Activated naive CD8-positive, alpha-beta T cell treated with anti-CD3 and anti-CD28 coated beads, Interleukin-2, amount 50 U/mL, for 16 hours (primary cell): Measurements from ENCODE around the gene C9orf85.
"Not testable (repeated sequence)": the region's sequence is repeated elsewhere in the genome, so short reads cannot be mapped to it uniquely, and the experiment has no call there.

ENCODE experiments used
- DNase-seq: peaks from one replicate; pipeline ENCODE4 v3.0.0-alpha.2; 2020; ENCODE audit warnings: low read depth, low spot score

The C9orf85 gene

GRCh38 chr9:71941998-71942567 lies 30.6 kb downstream of the C9orf85 start:
- DNase-seq, result no peak

- DNase-seq, result no peak
These were observed 33.4 kb downstream of the C9orf85 start for GRCh38 chr9:71944754-71945375.

GRCh38 chr9:71954652-71955051 lies 43.2 kb downstream of the C9orf85 start:
- DNase-seq, result not testable (repeated sequence)

- no peak for DNase-seq
These were observed 44.0 kb downstream of the C9orf85 start for GRCh38 chr9:71955300-71955915.

- no peak for DNase-seq
These were observed 50.9 kb downstream of the C9orf85 start for GRCh38 chr9:71962328-71962727.

GRCh38 chr9:71963471-71963996 lies 52.1 kb downstream of the C9orf85 start:
- not testable (repeated sequence) for DNase-seq

- no peak for DNase-seq
These were observed 54.0 kb downstream of the C9orf85 start for GRCh38 chr9:71965403-71965802.

- DNase-seq, result no peak
These were observed 55.2 kb downstream of the C9orf85 start for GRCh38 chr9:71966601-71967000.

- DNase-seq, result no peak
These were observed 57.2 kb downstream of the C9orf85 start for GRCh38 chr9:71968541-71969090.

- DNase-seq, result no peak
These were observed 64.4 kb downstream of the C9orf85 start for GRCh38 chr9:71975833-71976232.

GRCh38 chr9:71977003-71977402 lies 65.6 kb downstream of the C9orf85 start:
- DNase-seq, result no peak

GRCh38 chr9:71980266-71981190 lies 69.1 kb downstream of the C9orf85 start:
- DNase-seq, result no peak

GRCh38 chr9:71981944-71982343 lies 70.5 kb downstream of the C9orf85 start:
- no peak for DNase-seq

GRCh38 chr9:71984403-71984802 lies 73.0 kb downstream of the C9orf85 start:
- DNase-seq, result no peak

- DNase-seq, result no peak
These were observed 73.4 kb downstream of the C9orf85 start for GRCh38 chr9:71984831-71985281.

GRCh38 chr9:71985297-71985911 lies 74.0 kb downstream of the C9orf85 start:
- no peak for DNase-seq

- DNase-seq, result no peak
These were observed 75.5 kb downstream of the C9orf85 start for GRCh38 chr9:71986900-71987299.

GRCh38 chr9:71987471-71988371 lies 76.3 kb downstream of the C9orf85 start:
- DNase-seq, result no peak

- no peak for DNase-seq
These were observed 79.0 kb downstream of the C9orf85 start for GRCh38 chr9:71990466-71990865.

GRCh38 chr9:72005451-72005850 lies 94.0 kb downstream of the C9orf85 start:
- no peak for DNase-seq
